Measurements from ENCODE around the gene AGO1. TPM values are rescaled to one million over a fixed set of nuclear protein-coding genes. Genes with fewer than 3 reads are reported as not detected.

AGO1 gene
- polyA plus RNA-seq, 1 donor from 2014 or later = 13.0 TPM

- H3K9ac ChIP-seq (ENCODE audit: low read length) = peak overlapping the region; percentile 96
- H2AFZ ChIP-seq (ENCODE audit: low read depth, low read length) = peak overlapping the region; percentile 56
- H3F3A ChIP-seq (ENCODE audit: insufficient read depth, low read length, poor library complexity, severe bottlenecking) = no peaks in the 10 kb centered on the region
- TF ChIP-seq RAD21 (conservative IDR thresholded peaks at IDR 0.05) (no peak), REST (IDR thresholded peaks at IDR 0.05; ENCODE audit: borderline replicate concordance) (no peak), EP300 (conservative IDR thresholded peaks at IDR 0.05; ENCODE audit: poor library complexity, severe bottlenecking) (no peak), MXI1 (conservative IDR thresholded peaks at IDR 0.05; ENCODE audit: poor library complexity, severe bottlenecking) (no peak), POLR2AphosphoS5 (IDR thresholded peaks at IDR 0.05) (no peak), SMC3 (conservative IDR thresholded peaks at IDR 0.05; ENCODE audit: poor library complexity) (no peak), EZH2 (IDR thresholded peaks at IDR 0.05; ENCODE audit: borderline replicate concordance, insufficient read depth, low read length, poor library complexity, severe bottlenecking) (no peak), TAF1 (IDR thresholded peaks at IDR 0.05; ENCODE audit: low read depth) (no peak)
- TF ChIP-seq, protein P1, sequence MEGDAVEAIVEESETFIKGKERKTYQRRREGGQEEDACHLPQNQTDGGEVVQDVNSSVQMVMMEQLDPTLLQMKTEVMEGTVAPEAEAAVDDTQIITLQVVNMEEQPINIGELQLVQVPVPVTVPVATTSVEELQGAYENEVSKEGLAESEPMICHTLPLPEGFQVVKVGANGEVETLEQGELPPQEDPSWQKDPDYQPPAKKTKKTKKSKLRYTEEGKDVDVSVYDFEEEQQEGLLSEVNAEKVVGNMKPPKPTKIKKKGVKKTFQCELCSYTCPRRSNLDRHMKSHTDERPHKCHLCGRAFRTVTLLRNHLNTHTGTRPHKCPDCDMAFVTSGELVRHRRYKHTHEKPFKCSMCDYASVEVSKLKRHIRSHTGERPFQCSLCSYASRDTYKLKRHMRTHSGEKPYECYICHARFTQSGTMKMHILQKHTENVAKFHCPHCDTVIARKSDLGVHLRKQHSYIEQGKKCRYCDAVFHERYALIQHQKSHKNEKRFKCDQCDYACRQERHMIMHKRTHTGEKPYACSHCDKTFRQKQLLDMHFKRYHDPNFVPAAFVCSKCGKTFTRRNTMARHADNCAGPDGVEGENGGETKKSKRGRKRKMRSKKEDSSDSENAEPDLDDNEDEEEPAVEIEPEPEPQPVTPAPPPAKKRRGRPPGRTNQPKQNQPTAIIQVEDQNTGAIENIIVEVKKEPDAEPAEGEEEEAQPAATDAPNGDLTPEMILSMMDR (IDR thresholded peaks at IDR 0.05; ENCODE audit: poor library complexity, severe bottlenecking) = no peak
- H3K27me3 ChIP-seq (ENCODE audit: insufficient read depth, low read depth, low read length) = no peaks in the 10 kb centered on the region
- peaks cover 41% of the 10 kb centered on the region for H3K79me2 ChIP-seq (replicated peaks; ENCODE audit: insufficient read depth, low read length)
- peak overlapping the region; percentile 58 for H3K27ac ChIP-seq (ENCODE audit: low read length)
- H3K4me2 ChIP-seq (ENCODE audit: low read length) = no peak overlapping the region
- H3K9me3 ChIP-seq (ENCODE audit: low read length) = no peaks in the 10 kb centered on the region
- no peaks in the 10 kb centered on the region for H3K36me3 ChIP-seq (ENCODE audit: insufficient read depth, low read length)
- no peaks in the 10 kb centered on the region for H3K9me2 ChIP-seq (ENCODE audit: insufficient read depth, low read length)
- peak overlapping the region; percentile 99 for H3K4me3 ChIP-seq (ENCODE audit: low read length)
- H4K20me1 ChIP-seq (ENCODE audit: insufficient read depth) = no peaks in the 10 kb centered on the region
These were observed 444 bp upstream of the AGO1 start for GRCh38 chr1:35882586-35882944.

DNA sequence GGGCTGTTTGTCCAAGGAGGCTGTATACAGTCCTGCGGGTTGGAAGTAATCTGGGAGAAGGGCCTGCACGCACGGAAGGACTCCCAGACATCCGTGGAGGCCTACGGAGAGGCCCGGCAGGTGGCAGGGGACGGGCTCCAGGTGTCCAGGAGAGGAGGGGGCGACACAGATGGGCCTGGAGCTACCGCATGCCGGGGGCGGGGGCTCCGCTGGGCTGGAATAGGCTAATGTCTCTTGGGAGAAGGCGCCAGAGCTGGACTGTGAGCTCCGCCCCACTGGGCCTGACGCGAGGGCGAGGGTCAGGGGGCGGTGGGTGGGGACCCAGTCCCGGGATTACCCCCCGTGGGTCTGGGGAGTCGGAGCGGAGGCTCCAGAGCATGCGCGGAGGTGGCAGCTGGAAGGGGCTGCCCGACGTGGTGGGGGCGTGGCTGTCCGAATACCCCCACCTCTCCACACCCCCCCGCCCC lies 659 bp downstream of the AGO1 start:
- Histone ChIP-seq H3F3A (ENCODE audit: insufficient read depth, low read length, poor library complexity, severe bottlenecking) (no peaks in the 10 kb centered on the region), H3K9ac (ENCODE audit: low read length) (peak overlapping the region; percentile 96), H3K9me3 (ENCODE audit: low read length) (no peaks in the 10 kb centered on the region), H3K4me2 (ENCODE audit: low read length) (peak overlapping the region; percentile 11), H4K20me1 (ENCODE audit: insufficient read depth) (no peaks in the 10 kb centered on the region), H3K27me3 (ENCODE audit: insufficient read depth, low read depth, low read length) (no peaks in the 10 kb centered on the region), H3K27ac (ENCODE audit: low read length) (peak overlapping the region; percentile 82), H3K79me2 (replicated peaks; ENCODE audit: insufficient read depth, low read length) (peaks cover 44% of the 10 kb centered on the region), H3K36me3 (ENCODE audit: insufficient read depth, low read length) (no peaks in the 10 kb centered on the region), H3K9me2 (ENCODE audit: insufficient read depth, low read length) (no peaks in the 10 kb centered on the region), H2AFZ (ENCODE audit: low read depth, low read length) (peak overlapping the region; percentile 77), H3K4me3 (ENCODE audit: low read length) (peak overlapping the region; percentile 99)
- peak; percentile 42 for TF ChIP-seq POLR2AphosphoS5 (IDR thresholded peaks at IDR 0.05)
- peak; percentile 49 for TF ChIP-seq REST (IDR thresholded peaks at IDR 0.05; ENCODE audit: borderline replicate concordance)
- TF ChIP-seq TAF1 (IDR thresholded peaks at IDR 0.05; ENCODE audit: low read depth) = no peak

All from neural cell (in vitro differentiated cells).